SK-N-SH (cell line): Measurements from ENCODE around the gene NAALADL2. TPM values are rescaled to one million over a fixed set of nuclear protein-coding genes. Genes with fewer than 3 reads are reported as not detected.

ENCODE experiments used
- CTCF ChIA-PET: fragments of 300-600, 350-600 bp; formaldehyde crosslinking; extraction: SDS; loops from one replicate; lab custom pipeline; 2021; lab: Yijun Ruan, JAX
- POLR2A ChIA-PET: fragments of 350-600 bp; sonication (Branson Sonifier 250); formaldehyde crosslinking; extraction: SDS; loops from one replicate; lab custom pipeline; 2020; ENCODE audit warnings: antibody characterized with exemption, inconsistent platforms; lab: Yijun Ruan, JAX
- DNase-seq: peaks from one replicate; pipeline ENCODE4 v3.0.0; 2012
- H2AFZ ChIP-seq: fragments of 200-600 bp; sonication (generic); 2 replicates; pipeline ENCODE4 v1.8.1; 2016; ENCODE audit warnings: antibody characterized with exemption, mild to moderate bottlenecking, low read depth
- H3F3A ChIP-seq: fragments of 200-600 bp; sonication (generic); replicated peaks from 2 replicates; pipeline ENCODE3; 2016; ENCODE audit warnings: antibody characterized with exemption, mild to moderate bottlenecking; ENCODE audit not compliant: insufficient read depth
- H3K27ac ChIP-seq, 2 experiments: fragments of 200-500 bp in 1 of 2; fragments of 200-600 bp in 1 of 2; sonication (Bioruptor generic) in 1 of 2; sonication (generic), shearing (Covaris generic) in 1 of 2; 2 replicates each; pipeline versions ENCODE4 v1.5.1 to v1.6.1; 2014 to 2016; ENCODE audit warnings: low read depth in 2 of 2, inconsistent platforms in 1 of 2, low read length in 1 of 2, mild to moderate bottlenecking in 1 of 2, mixed read lengths in 1 of 2
- H3K27me3 ChIP-seq: fragments of 200-600 bp; sonication (generic), shearing (Covaris generic); 2 replicates; pipeline ENCODE4 v1.6.1; 2016; ENCODE audit warnings: mixed run types; ENCODE audit not compliant: insufficient read depth
- H3K36me3 ChIP-seq, 2 experiments: fragments of 200-500 bp in 1 of 2; fragments of 200-600 bp in 1 of 2; sonication (Bioruptor generic) in 1 of 2; sonication (generic) in 1 of 2; replicated peaks in 1 of 2; 2 replicates each; pipeline versions ENCODE3 to v1.5.1; 2014 to 2016; ENCODE audit warnings: low read length in 1 of 2, mild to moderate bottlenecking in 1 of 2; ENCODE audit not compliant: insufficient read depth in 2 of 2, control insufficient read depth in 1 of 2
- H3K4me1 ChIP-seq, 2 experiments: fragments of 200-500 bp in 1 of 2; fragments of 200-600 bp in 1 of 2; sonication (Bioruptor generic) in 1 of 2; sonication (generic), shearing (Covaris generic) in 1 of 2; 2 replicates each; pipeline versions ENCODE4 v1.5.1 to v1.6.1; 2014 to 2016; ENCODE audit warnings: low read depth in 1 of 2, low read length in 1 of 2, mixed run types in 1 of 2; ENCODE audit not compliant: insufficient read depth in 2 of 2, control insufficient read depth in 1 of 2
- H3K4me2 ChIP-seq: fragments of 200-600 bp; sonication (generic), shearing (Covaris generic); 2 replicates; pipeline ENCODE4 v1.6.1; 2017; ENCODE audit warnings: mixed run types
- H3K4me3 ChIP-seq, 2 experiments: fragments of 200-500 bp in 1 of 2; fragments of 200-600 bp in 1 of 2; sonication (Bioruptor generic) in 1 of 2; sonication (generic), shearing (Covaris generic) in 1 of 2; 2 replicates each; pipeline versions ENCODE4 v1.5.1 to v1.8.1; 2014 to 2016; ENCODE audit warnings: low read depth in 2 of 2, inconsistent platforms in 1 of 2, low read length in 1 of 2, mild to moderate bottlenecking in 1 of 2, mixed read lengths in 1 of 2, moderate library complexity in 1 of 2
- H3K79me2 ChIP-seq: fragments of 200-600 bp; sonication (generic); 2 replicates; pipeline ENCODE4 v1.8.1; 2017; ENCODE audit warnings: mild to moderate bottlenecking; ENCODE audit not compliant: insufficient read depth
- H3K9ac ChIP-seq: fragments of 200-600 bp; sonication (generic); 2 replicates; pipeline ENCODE4 v1.6.1; 2017; ENCODE audit warnings: mixed run types
- H3K9me2 ChIP-seq: fragments of 200-600 bp; sonication (generic); 2 replicates; pipeline ENCODE4 v1.6.1; 2017; ENCODE audit warnings: mixed run types
- H3K9me3 ChIP-seq: fragments of 200-600 bp; sonication (generic); 2 replicates; pipeline ENCODE4 v1.6.1; 2017; ENCODE audit warnings: mixed run types, mild to moderate bottlenecking, moderate library complexity
- H4K20me1 ChIP-seq: fragments of 200-600 bp; sonication (generic); 2 replicates; pipeline ENCODE4 v1.6.1; 2017; ENCODE audit warnings: mild to moderate bottlenecking, mixed run types; ENCODE audit not compliant: insufficient read depth
- CHD2 ChIP-seq: fragments of 150-350 bp; IDR thresholded peaks from 2 replicates; pipeline ENCODE4 v1.6.1; 2018; ENCODE audit warnings: low read length; ENCODE audit not compliant: partially characterized antibody
- EP300 ChIP-seq, 2 experiments: IDR thresholded peaks; 2 replicates each; pipeline versions ENCODE4 v1.4.0 to v1.6.1; 2012; ENCODE audit warnings: borderline replicate concordance in 1 of 2, low read depth in 1 of 2, low read length in 1 of 2
- EZH2phosphoT487 ChIP-seq: fragments of 200-600 bp; sonication (generic); IDR thresholded peaks from 2 replicates; pipeline ENCODE4 v1.6.1; 2017; ENCODE audit warnings: low read depth, mixed run types, mild to moderate bottlenecking, antibody characterized with exemption, moderate library complexity, borderline replicate concordance
- GATA2 ChIP-seq: sonication (generic); formaldehyde crosslinking; IDR thresholded peaks from 2 replicates; pipeline ENCODE4 v1.5.0; 2020; ENCODE audit warnings: mild to moderate bottlenecking, missing genetic modification reagents
- MXI1 ChIP-seq: IDR thresholded peaks from 2 replicates; pipeline ENCODE4 v1.6.1; 2012; ENCODE audit warnings: mild to moderate bottlenecking, low read depth, low read length, improper control_type of control experiment
- NRF1 ChIP-seq: IDR thresholded peaks from 2 replicates; pipeline ENCODE4 v1.6.1; 2012; ENCODE audit warnings: low read depth, mild to moderate bottlenecking, low read length
- RAD21 ChIP-seq: IDR thresholded peaks from 2 replicates; pipeline ENCODE4 v1.6.1; 2012; ENCODE audit warnings: mild to moderate bottlenecking, low read length
- RCOR1 ChIP-seq: fragments of 150-350 bp; IDR thresholded peaks from 2 replicates; pipeline ENCODE4 v1.6.1; 2017; ENCODE audit warnings: antibody characterized with exemption, low read length
- RFX5 ChIP-seq: IDR thresholded peaks from 2 replicates; pipeline ENCODE4 v1.6.1; 2012; ENCODE audit warnings: mild to moderate bottlenecking, improper control_type of control experiment, low read length
- SIN3A ChIP-seq: IDR thresholded peaks from 2 replicates; pipeline ENCODE4 v1.6.1; 2012; ENCODE audit warnings: low read depth, mild to moderate bottlenecking, low read length, moderate library complexity, borderline replicate concordance
- SMC3 ChIP-seq: IDR thresholded peaks from 2 replicates; pipeline ENCODE4 v1.6.1; 2012; ENCODE audit warnings: low read depth, low read length, improper control_type of control experiment
- TAF1 ChIP-seq: IDR thresholded peaks from 2 replicates; pipeline ENCODE4 v1.6.1; 2012; ENCODE audit warnings: low read depth, mild to moderate bottlenecking, low read length, moderate library complexity, borderline replicate concordance
- WGBS: methylation state at CpG from one replicate; pipeline ENCODE4 v1.1.6; 2017; ENCODE audit warnings: low lambda C conversion rate; 5-methylcytosine and 5-hydroxymethylcytosine counted together
- polyA plus RNA-seq, 3 experiments: library from polyadenylated mRNA; depleted of rRNA; stranded (reverse); fragments of >200 nt; gene quantifications; 2 replicates each; pipeline ENCODE4 v1.2.3, GENCODE V29; 2012
- TF ChIP-seq, protein P1 (sequence below): fragments of 150-350 bp; IDR thresholded peaks from 2 replicates; pipeline ENCODE4 v1.6.1; 2017; ENCODE audit warnings: antibody characterized with exemption, low read length, low read depth, borderline replicate concordance
- TF ChIP-seq, protein P2 (sequence below): fragments of 200-600 bp; sonication (generic); IDR thresholded peaks from 2 replicates; pipeline ENCODE4 v1.6.1; 2017; ENCODE audit warnings: antibody characterized with exemption, mild to moderate bottlenecking, moderate library complexity
- TF ChIP-seq, protein P3 (sequence below): IDR thresholded peaks from 2 replicates; pipeline ENCODE4 v1.6.1; 2012; ENCODE audit warnings: mild to moderate bottlenecking, low read depth, low read length, moderate library complexity

The NAALADL2 gene
- polyA plus RNA-seq, 1 of the 3 experiments (the other 2 are of a cell fraction) = 1.2 TPM

DNA sequence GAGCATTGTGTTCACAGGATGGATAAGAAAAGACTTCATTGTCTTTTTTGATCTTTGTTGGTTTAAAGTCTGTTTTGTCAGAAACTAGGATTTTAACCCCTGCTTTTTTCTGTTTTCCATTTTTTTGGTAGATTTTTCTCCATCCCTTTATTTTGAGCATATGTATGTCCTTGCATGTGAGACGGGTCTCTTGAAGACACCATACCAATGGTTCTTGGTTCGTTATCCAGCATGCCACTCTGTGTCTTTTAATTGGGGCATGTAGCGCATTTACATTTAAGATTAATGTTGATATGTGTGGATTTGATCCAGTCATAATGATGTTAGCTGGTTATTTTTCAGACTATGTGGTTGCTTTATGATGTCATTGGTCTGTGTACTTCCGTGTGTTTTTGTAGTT is 687.0 kb downstream of the NAALADL2 start:
- 71% methylated on average over 4 of the region's 4 CpGs for WGBS
- Histone ChIP-seq H3K27ac (no peak overlapping the region), H3K4me2 (no peak overlapping the region), H2AFZ (no peak overlapping the region), H3K9ac (no peak overlapping the region), H3K9me2 (no peaks in the 10 kb centered on the region), H3K9me3 (no peaks in the 10 kb centered on the region; the same call in 1 of the 2 replicates), H3K4me3 (no peak overlapping the region), H3K36me3 (no peaks in the 10 kb centered on the region), H3K4me1 (no peaks in the 10 kb centered on the region), H3K27me3 (no peaks in the 10 kb centered on the region), H3F3A (no peaks in the 10 kb centered on the region), H4K20me1 (no peaks in the 10 kb centered on the region), H3K79me2 (no peaks in the 10 kb centered on the region)
- POLR2A ChIA-PET = no interaction called here
- no peak for DNase-seq
- TF ChIP-seq NRF1 (no peak), SIN3A (no peak), TAF1 (no peak), GATA2 (no peak), RAD21 (no peak), RFX5 (no peak), EZH2phosphoT487 (no peak), EP300 (IDR thresholded peaks at IDR 0.05; ENCODE audit: borderline replicate concordance in 1 of 2, low read depth in 1 of 2, low read length in 1 of 2) (no peak), MXI1 (no peak), RCOR1 (no peak), SMC3 (no peak), CHD2 (no peak)
- TF ChIP-seq, protein P1, sequence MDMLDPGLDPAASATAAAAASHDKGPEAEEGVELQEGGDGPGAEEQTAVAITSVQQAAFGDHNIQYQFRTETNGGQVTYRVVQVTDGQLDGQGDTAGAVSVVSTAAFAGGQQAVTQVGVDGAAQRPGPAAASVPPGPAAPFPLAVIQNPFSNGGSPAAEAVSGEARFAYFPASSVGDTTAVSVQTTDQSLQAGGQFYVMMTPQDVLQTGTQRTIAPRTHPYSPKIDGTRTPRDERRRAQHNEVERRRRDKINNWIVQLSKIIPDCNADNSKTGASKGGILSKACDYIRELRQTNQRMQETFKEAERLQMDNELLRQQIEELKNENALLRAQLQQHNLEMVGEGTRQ = no peak
- TF ChIP-seq, protein P2, sequence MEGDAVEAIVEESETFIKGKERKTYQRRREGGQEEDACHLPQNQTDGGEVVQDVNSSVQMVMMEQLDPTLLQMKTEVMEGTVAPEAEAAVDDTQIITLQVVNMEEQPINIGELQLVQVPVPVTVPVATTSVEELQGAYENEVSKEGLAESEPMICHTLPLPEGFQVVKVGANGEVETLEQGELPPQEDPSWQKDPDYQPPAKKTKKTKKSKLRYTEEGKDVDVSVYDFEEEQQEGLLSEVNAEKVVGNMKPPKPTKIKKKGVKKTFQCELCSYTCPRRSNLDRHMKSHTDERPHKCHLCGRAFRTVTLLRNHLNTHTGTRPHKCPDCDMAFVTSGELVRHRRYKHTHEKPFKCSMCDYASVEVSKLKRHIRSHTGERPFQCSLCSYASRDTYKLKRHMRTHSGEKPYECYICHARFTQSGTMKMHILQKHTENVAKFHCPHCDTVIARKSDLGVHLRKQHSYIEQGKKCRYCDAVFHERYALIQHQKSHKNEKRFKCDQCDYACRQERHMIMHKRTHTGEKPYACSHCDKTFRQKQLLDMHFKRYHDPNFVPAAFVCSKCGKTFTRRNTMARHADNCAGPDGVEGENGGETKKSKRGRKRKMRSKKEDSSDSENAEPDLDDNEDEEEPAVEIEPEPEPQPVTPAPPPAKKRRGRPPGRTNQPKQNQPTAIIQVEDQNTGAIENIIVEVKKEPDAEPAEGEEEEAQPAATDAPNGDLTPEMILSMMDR = no peak
- TF ChIP-seq, protein P3, sequence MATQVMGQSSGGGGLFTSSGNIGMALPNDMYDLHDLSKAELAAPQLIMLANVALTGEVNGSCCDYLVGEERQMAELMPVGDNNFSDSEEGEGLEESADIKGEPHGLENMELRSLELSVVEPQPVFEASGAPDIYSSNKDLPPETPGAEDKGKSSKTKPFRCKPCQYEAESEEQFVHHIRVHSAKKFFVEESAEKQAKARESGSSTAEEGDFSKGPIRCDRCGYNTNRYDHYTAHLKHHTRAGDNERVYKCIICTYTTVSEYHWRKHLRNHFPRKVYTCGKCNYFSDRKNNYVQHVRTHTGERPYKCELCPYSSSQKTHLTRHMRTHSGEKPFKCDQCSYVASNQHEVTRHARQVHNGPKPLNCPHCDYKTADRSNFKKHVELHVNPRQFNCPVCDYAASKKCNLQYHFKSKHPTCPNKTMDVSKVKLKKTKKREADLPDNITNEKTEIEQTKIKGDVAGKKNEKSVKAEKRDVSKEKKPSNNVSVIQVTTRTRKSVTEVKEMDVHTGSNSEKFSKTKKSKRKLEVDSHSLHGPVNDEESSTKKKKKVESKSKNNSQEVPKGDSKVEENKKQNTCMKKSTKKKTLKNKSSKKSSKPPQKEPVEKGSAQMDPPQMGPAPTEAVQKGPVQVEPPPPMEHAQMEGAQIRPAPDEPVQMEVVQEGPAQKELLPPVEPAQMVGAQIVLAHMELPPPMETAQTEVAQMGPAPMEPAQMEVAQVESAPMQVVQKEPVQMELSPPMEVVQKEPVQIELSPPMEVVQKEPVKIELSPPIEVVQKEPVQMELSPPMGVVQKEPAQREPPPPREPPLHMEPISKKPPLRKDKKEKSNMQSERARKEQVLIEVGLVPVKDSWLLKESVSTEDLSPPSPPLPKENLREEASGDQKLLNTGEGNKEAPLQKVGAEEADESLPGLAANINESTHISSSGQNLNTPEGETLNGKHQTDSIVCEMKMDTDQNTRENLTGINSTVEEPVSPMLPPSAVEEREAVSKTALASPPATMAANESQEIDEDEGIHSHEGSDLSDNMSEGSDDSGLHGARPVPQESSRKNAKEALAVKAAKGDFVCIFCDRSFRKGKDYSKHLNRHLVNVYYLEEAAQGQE = no peak
- CTCF ChIA-PET = no interaction called here
